ENCODE measurements around the gene PTGER2.

The PTGER2 gene

DNA sequence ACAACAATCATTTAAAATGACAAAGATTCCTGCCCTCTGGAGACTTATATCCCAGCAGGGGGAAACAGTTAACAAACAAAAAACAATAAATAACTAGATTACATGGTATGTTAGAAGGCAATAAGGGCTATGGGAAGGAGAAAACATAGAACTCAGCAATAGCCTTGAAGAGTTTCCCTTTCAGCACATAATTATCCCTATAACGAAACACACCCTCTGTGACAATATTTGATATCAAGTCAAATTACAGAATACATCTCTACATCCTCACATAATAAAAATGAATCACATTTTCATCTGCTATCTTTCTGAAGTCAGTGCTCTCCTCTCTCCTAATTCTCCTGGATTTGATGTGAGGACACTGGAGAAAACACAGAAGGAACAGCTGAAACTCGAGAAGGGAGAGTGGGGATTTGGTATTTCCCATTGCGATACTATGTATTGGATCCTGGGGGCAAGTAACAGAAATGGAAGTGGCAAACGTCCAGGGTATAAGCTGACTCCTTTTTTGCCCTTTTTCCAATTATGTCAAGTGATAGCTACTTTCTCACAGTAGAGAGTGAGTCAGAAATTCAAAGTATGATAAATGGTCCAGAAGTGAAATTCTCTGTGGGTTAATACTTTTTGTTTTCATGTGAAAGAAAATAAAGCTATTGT, 9.7 kb upstream of the PTGER2 start:
- Histone ChIP-seq H3K9ac (ENCODE audit: low read length) (no peak overlapping the region), H3K4me2 (ENCODE audit: low read length) (no peak overlapping the region), H3K27me3 (ENCODE audit: insufficient read depth, low read length) (no peaks in the 10 kb centered on the region), H3K4me3 (ENCODE audit: low read depth, low read length, poor library complexity, severe bottlenecking) (no peak overlapping the region), H3K36me3 (ENCODE audit: insufficient read depth, low read length) (no peaks in the 10 kb centered on the region), H2AFZ (ENCODE audit: low read length) (no peak overlapping the region), H4K20me1 (ENCODE audit: insufficient read depth, low read length) (no peaks in the 10 kb centered on the region), H3K9me2 (ENCODE audit: low read depth, low read length) (no peaks in the 10 kb centered on the region), H3K79me2 (ENCODE audit: insufficient read depth, low read length) (no peaks in the 10 kb centered on the region), H3K27ac (ENCODE audit: low read depth, low read length, poor library complexity, severe bottlenecking) (no peak overlapping the region), H3K9me3 (ENCODE audit: low read length) (no peaks in the 10 kb centered on the region), H3F3A (ENCODE audit: insufficient read depth, low read length) (no peaks in the 10 kb centered on the region), H3K4me1 (ENCODE audit: insufficient read depth, low read length, severe bottlenecking) (no peaks in the 10 kb centered on the region)
- TF ChIP-seq EZH2 (IDR thresholded peaks at IDR 0.05; ENCODE audit: borderline replicate concordance, low read length) (no peak), CTCF (IDR thresholded peaks at IDR 0.05; ENCODE audit: low read length) (no peak)

GRCh38 chr14:52305014-52305413, 9.1 kb upstream of the PTGER2 start:
- Histone ChIP-seq H3K27ac (ENCODE audit: low read depth, low read length, poor library complexity, severe bottlenecking) (no peak overlapping the region), H3K79me2 (ENCODE audit: insufficient read depth, low read length) (no peaks in the 10 kb centered on the region), H3K9me2 (ENCODE audit: low read depth, low read length) (no peaks in the 10 kb centered on the region), H3K9ac (ENCODE audit: low read length) (no peak overlapping the region), H4K20me1 (ENCODE audit: insufficient read depth, low read length) (no peaks in the 10 kb centered on the region), H3F3A (ENCODE audit: insufficient read depth, low read length) (no peaks in the 10 kb centered on the region), H3K36me3 (ENCODE audit: insufficient read depth, low read length) (no peaks in the 10 kb centered on the region), H3K4me2 (ENCODE audit: low read length) (no peak overlapping the region), H3K4me3 (ENCODE audit: low read depth, low read length, poor library complexity, severe bottlenecking) (no peak overlapping the region), H3K9me3 (ENCODE audit: low read length) (no peaks in the 10 kb centered on the region), H3K27me3 (ENCODE audit: insufficient read depth, low read length) (no peaks in the 10 kb centered on the region), H2AFZ (ENCODE audit: low read length) (no peak overlapping the region), H3K4me1 (ENCODE audit: insufficient read depth, low read length, severe bottlenecking) (no peaks in the 10 kb centered on the region)
- TF ChIP-seq CTCF (IDR thresholded peaks at IDR 0.05; ENCODE audit: low read length): no peak
- TF ChIP-seq EZH2 (IDR thresholded peaks at IDR 0.05; ENCODE audit: borderline replicate concordance, low read length): no peak

GRCh38 chr14:52307376-52307775, 6.7 kb upstream of the PTGER2 start:
- H3K4me1 ChIP-seq (ENCODE audit: insufficient read depth, low read length, severe bottlenecking): no peaks in the 10 kb centered on the region
- no peaks in the 10 kb centered on the region for H3K79me2 ChIP-seq (ENCODE audit: insufficient read depth, low read length)
- no peak overlapping the region for H3K4me3 ChIP-seq (ENCODE audit: low read depth, low read length, poor library complexity, severe bottlenecking)
- H2AFZ ChIP-seq (ENCODE audit: low read length): no peak overlapping the region
- no peaks in the 10 kb centered on the region for H3K9me2 ChIP-seq (ENCODE audit: low read depth, low read length)
- H3K9ac ChIP-seq (ENCODE audit: low read length): no peak overlapping the region
- no peaks in the 10 kb centered on the region for H3F3A ChIP-seq (ENCODE audit: insufficient read depth, low read length)
- H3K36me3 ChIP-seq (ENCODE audit: insufficient read depth, low read length): no peaks in the 10 kb centered on the region
- no peaks in the 10 kb centered on the region for H3K9me3 ChIP-seq (ENCODE audit: low read length)
- no peak overlapping the region for H3K27ac ChIP-seq (ENCODE audit: low read depth, low read length, poor library complexity, severe bottlenecking)
- no peaks in the 10 kb centered on the region for H4K20me1 ChIP-seq (ENCODE audit: insufficient read depth, low read length)
- no peaks in the 10 kb centered on the region for H3K27me3 ChIP-seq (ENCODE audit: insufficient read depth, low read length)
- H3K4me2 ChIP-seq (ENCODE audit: low read length): no peak overlapping the region
- TF ChIP-seq EZH2 (IDR thresholded peaks at IDR 0.05; ENCODE audit: borderline replicate concordance, low read length) (no peak), CTCF (IDR thresholded peaks at IDR 0.05; ENCODE audit: low read length) (no peak)
